Astrocyte of the spinal cord (primary cell): ENCODE data around the gene SLC20A1.
"Not testable (repeated sequence)": the region's sequence is repeated elsewhere in the genome, so short reads cannot be mapped to it uniquely, and the experiment has no call there.

ENCODE experiments used
- DNase-seq: peaks from one replicate; pipeline ENCODE4 v3.0.0; 2011; ENCODE audit warnings: low read depth, low spot score
- H3K4me3 ChIP-seq: 2 replicates; pipeline ENCODE4 v1.5.1; 2011; ENCODE audit warnings: low read depth, mild to moderate bottlenecking, low read length, moderate library complexity
- CTCF ChIP-seq: IDR thresholded peaks from 2 replicates; pipeline ENCODE4 v1.5.1; 2012; ENCODE audit warnings: low read depth, mild to moderate bottlenecking, low read length, inconsistent platforms
- in situ Hi-C: cut with HindIII; loops from 2 replicates; pipeline ENCODE4 v1.10.0; 2017; ENCODE audit warnings: low sequenced_read_pairs

SLC20A1 gene

DNA sequence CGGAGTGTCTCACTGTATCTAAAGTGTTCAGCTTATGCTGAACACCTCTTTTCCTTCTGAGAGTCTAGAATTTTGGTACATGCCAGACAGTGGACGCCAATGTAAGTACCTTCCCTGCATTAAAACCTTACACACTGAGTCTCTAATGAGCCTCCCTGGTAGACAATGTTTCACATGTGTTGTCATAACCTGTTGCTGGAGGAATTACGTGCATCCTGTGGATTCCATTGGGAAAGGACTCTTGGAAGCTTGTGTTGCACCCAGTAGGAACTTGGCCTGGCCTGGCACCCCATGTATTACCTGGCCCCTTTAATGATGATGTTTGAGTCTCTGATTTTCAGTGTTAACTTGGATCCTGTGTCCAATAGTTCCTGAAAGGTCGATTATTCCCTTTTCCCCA, 40.8 kb upstream of the SLC20A1 start:
- TF ChIP-seq CTCF: no peak
- H3K4me3 ChIP-seq: no peak overlapping the region
- DNase-seq: no peak
- in situ Hi-C loops: no loop called here

- in situ Hi-C loops: no loop called here
- H3K4me3 ChIP-seq: no peak overlapping the region
- no peak for DNase-seq
- TF ChIP-seq CTCF: no peak
Measured at GRCh38 chr2:112605926-112606325, 39.8 kb upstream of the SLC20A1 start.

DNA sequence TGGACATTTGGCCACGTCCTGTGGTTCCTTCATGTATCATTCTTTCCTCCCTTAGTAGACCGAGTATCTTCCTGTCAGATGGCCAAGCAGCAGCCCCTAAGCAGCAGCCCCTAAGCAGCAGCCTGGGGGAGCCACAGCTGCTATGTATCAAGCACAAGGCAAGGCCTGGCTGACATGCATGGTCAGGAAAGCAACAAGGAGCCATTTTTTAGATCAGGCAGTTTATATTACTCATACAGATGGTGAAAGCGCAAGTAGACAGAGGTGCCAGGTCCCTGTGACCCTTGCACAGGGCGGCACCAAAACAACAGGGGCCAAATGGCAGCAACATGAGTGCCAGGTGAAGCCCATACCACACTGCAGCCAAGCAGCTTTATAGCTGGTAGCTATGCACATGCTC, 39.2 kb upstream of the SLC20A1 start:
- DNase-seq: no peak
- H3K4me3 ChIP-seq: no peak overlapping the region
- TF ChIP-seq CTCF: no peak
- in situ Hi-C loops: no loop called here

DNA sequence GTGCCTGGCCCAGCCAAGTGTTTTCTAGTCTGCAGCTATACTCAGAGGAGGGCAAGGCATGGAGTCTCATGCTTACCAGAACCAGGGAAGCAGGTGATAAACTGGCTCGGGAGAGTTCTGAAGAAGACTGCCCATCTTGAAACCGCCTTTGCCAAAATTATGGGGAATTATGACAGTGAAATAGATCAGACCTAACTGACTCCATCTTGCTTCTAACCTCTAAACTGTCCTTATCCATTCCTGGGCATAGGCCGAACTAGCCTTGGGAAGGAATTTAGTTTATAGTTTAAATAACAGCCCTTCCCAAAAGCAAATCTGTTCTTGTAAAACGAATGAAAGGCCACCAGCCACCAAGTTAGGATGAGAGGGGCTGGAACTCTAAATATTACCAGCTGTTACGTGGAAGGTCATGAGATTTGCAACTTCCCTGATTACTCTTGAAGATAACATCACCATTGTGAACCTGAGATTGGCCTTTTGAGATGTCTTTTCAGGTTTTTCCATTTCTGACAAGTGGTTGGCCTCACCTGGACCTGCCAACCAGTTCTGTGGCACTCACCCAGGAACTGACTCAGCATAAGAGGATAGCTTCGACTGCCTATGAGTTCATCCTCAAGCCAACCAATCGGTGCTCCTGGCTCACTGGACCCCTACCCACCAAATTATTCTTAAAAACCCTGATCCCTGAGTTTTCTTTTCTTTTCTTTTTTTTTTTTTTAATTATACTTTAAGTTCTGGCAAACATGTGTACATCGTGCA, 37.9 kb upstream of the SLC20A1 start:
- no peak for TF ChIP-seq CTCF

GRCh38 chr2:112609320-112609719, 36.4 kb upstream of the SLC20A1 start:
- DNase-seq, in situ Hi-C loops: not testable (repeated sequence)

More for the DNA sequence above, 37.9 kb upstream of the SLC20A1 start:
- no peak overlapping the region for H3K4me3 ChIP-seq
- in situ Hi-C loops: no loop called here
- DNase-seq: no peak

DNA sequence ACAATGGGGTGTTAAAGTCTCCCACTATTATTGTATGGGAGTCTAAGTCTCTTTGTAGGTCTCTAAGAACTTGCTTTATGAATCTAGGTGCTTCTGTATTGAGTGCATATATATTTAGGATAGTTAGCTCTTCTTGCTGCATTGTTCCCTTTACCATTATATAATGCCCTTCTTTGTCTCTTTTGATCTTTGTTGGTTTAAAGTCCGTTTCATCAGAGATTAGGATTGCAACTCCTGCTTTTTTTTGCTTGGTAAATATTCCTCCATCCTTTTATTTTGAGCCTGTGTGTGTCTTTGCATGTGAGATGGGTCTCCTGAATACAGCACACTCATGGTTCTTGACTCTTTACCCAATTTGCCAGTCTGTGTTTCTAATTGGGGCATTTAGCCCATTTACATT, 33.5 kb upstream of the SLC20A1 start:
- DNase-seq, H3K4me3 ChIP-seq, in situ Hi-C loops: not testable (repeated sequence)

More at GRCh38 chr2:112609320-112609719, 36.4 kb upstream of the SLC20A1 start:
- H3K4me3 ChIP-seq: not testable (repeated sequence)

DNA sequence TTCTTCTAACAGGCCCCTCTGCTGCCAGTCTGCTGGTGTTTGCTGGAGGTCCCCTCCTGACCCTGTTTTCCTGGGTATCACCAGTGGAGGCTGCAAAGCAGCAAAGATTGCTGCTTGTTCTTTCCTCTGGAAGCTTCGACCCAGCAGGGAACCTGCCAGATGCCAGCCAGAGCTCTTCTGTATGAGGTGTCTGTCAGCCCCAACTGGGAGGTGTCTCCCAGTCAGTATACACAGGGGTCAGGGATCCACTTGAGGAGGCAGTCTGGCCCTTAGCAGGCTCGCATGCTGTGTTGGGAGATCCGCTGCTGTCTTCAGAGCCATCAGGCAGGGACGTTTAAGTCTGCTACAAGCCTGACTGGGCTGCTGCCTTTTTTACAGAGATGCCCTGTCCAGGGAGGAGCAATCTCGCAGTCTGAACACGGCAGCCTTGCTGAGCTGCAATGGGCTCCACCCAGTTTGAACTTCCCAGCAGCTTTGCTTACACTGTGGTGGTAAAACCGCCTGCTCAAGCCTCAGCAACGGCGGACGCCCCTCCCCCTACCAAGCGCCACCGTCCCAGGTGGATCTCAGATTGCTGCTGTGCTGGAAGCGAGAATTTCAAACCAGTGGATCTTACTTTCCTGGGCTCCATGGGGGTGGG, 31.4 kb upstream of the SLC20A1 start:
- in situ Hi-C loops: no loop called here
- H3K4me3 ChIP-seq: no peak overlapping the region
- no peak for DNase-seq
- no peak for TF ChIP-seq CTCF
